ENCODE results near the gene BTBD1.

Gene BTBD1

DNA sequence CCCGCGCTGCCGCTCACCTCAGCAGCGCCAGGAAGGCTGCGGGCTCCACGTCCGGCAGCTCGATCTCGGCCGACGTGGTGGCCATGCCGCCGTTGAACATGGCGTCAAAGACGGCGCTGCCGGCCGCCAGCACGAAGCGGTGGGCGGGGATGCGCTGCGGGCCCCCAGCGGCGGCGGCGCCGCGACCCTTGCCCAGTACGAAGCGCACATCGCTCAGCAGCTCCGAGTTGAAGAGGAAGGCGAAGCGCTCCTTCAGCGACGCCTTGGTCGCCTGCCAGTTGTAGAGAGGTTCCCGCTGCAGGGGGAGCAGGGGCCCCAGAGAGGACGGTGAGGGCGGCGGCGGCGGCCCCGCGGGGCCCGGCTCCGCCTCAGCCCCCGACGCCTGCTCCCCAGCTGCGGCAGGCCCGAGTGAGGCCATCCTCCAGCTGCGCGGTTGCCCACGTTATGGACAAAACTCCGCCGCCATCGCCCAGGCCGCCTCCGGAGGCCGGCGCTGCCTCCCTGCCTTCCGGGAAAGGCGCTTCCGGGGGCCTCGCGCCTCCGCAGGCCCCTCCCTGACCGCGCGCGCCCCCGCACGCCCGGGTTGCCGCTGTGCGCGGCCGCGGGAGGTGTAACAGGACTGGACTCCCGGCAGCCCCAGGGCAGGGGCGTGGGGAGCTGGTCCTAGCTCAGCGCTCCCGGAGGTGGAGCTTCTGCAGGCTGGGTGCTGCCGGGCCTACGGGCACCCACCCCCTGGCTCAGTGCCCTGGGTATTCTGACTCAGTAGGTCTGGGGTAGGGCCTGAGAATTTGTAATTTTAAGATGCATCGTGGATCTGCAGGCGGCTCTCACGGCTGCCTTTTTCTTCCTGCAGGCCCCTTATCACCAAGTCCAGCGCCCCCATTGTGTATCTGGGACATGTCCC is at the start of gene BTBD1:
BTBD1 (minus strand) TSS at position 519 of the 904 bp plus-strand sequence; CDS start at position 418, 101 bp downstream.
- peak; percentile 87 to 92 for DNase-seq

DNA sequence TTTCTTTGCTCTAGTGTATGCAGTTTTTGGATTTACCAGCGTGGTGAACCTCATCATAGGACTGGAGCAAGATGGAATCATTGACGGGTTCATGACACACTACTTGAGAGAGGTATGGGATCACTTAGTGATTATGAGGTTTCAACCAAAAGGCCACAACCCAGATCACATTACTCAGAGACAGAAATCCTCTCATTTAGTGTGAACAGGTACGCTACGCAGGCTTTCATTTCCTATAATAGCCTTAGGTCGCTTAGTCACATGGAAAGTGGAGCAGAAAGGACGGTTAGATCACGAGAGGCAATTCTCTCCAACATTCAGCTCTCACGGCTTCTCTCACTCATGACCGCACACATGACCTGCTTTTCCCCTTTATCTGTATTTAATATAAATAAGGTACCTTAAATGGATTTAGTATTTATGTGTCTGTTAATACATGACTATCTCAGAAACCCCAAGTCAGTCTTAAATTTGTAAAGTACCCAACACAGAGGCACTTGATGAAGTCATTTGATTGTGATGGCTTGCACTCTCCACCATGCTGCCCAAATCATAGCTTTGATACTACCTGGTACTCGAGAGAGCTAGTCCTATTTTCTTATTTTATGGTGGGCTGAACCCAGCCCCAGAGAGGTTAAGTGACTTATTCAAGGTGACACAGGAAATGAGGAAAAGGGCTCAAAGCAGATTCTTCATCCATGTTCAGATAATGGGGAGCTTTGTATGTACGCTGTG is 48.9 kb upstream of the BTBD1 start:
- DNase-seq: no peak

DNA sequence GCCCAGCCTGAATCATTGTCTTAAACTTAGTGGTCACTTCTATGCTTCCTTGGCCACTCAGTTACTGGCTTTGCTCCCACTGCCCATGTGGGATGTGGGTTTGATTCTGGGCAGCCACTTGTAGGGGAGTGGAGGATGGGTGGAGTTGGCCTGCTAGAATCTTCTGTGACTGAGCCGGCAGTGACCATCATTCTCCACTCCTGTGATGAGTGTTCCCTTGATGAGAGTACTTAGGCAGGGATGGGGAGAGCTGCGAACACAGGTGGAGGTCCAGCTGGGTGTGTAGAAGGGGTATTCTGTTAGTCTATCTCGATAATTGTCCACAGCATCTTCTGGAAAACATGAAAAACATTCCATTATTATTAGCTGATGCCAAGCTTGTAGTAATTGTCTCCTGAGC is 48.4 kb upstream of the BTBD1 start:
- DNase-seq: no peak

DNA sequence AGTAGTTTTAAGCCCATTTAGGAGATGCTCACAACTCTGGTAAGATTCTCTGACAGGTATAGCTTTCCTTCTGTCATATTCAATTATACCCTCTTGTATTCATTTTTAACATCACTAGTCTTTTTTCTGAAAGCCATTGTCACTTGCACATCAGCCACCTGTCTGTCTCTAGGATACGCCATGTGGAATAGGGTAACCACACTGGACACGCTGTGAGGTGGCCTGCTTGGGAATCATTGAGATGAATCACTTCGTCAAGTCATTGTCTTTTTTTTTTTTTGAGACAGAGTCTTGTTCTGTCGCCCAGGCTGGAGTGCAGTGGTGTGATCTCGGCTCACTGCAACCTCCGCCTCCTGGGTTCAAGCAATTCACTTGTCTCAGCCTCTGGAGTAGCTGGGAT is 47.8 kb upstream of the BTBD1 start:
- DNase-seq: no peak

DNA sequence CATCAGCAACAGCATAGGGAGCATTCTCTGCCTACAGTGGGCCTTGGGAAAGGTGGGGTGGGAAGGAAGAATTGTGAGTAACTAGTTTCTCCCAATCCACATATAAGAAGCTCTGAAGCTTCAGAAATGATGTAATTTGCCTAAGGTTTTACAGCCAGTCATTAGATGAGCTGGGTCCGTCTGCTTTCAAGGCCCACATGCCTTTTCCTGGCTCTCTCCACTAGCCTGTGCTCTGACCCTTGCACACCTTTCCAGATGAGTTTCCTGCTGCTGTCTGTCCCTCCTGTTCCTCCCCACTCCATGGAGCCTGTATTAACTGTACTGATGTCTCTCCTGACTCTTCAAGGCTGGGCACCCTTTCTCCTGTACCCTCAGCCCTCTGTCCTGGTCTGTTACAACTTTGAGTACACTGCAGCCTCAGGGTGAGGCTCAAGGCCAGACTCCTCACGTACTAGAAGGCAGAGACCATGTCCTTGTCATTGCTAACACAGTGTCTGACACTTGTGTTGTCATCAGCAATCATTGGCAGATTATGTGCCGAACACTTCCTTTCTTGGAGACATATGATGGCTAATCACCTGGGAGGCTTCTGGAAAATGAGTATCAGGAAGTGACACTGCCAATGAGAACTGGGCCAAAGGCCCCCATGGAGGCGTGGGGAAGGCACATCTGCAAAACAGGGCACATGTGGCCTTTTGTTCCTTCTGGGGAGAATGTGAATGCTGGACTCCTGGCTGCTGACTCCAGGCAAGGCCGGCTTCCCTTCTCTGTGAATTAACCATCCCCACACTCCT is 47.0 kb upstream of the BTBD1 start:
- peak; percentile 7 to 73 for DNase-seq

DNA sequence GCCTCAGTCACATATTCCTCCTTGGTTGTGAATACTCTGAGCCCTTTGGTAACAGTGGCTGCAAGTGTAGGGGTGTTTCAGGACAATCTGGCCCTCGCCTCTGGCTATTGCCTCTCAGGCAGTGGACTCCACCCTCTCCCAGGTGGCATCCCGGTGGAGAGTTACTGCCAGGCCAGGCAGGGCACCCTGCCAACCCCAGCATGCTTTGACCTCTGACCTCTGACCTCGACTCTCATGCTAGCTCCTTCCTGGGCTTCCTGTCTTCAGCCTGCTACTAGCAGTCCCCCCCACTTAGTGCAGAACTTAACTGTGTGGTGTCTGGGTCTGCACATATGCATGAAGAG is 45.9 kb upstream of the BTBD1 start:
- no peak for DNase-seq

DNA sequence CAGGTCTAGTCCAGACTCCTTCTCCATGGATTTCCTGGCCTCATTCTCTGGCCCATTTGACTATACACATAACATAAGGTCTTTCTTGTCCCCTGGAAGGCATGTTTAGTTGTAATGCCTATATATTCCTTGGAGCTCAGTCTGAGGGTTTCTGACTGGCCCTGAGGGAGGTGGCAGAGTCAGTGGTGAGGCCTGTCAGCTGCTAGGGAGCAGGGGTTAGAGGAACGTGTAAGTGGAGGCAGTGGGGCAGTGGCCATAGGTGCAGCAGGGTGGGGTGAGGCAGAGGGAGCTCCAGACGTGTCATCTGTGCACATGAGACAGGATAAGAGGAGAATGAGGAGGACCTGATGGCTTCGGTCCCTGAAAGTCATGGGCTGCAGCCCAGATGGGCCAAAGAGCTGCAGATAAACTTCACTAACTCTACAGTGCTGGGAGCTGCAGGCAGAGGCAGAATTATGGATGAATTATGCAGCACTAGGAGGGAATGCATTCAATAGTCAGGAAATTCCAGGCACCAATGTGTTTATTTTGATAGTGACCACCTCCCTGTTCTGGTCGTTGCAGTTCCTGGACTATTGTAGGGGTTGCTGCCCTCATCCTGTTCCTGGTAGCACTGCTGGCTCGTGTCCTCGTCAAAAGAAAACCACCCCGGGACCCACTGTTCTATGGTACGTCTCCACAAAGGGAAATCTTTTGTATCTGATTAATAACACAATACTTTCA is 45.3 kb upstream of the BTBD1 start:
- DNase-seq: no peak

DNA sequence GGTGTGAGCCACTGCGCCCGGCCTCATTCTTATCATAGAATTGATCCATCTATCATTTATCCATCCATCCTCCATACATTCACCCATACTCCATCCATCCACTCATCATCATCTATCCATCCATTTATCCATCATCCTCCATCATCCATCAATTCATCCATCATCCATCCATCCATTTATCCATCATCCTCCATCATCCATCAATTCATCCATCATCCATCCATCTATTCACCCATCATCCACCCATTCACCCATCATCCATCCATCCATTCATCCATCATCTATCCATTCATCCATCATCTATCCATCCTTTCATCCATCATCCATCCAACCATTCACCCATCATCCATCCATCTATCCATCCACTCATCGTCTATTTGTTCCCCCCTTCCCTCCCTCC is 44.1 kb upstream of the BTBD1 start:
- no peak for DNase-seq

DNA sequence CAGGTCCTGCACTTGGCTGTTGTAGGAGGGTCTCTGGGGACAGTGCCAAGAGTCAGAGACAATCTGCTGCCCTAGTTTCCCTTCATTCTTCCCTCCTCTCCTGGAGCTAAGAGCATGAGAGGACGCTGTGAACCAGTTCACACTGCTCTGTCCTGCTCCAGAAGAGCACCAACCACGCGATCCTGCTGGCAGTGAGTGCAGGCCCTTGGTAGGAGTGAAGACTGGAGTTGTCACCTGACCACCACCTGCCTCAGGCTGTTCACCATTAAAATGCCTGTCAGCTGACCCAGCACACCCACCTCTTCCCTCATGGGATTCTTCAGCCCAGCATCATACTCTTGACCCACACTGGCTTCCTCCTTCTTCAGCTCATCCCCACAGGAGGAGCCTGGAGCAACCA is 43.3 kb upstream of the BTBD1 start:
- peak; percentile 23 to 71 for DNase-seq

DNA sequence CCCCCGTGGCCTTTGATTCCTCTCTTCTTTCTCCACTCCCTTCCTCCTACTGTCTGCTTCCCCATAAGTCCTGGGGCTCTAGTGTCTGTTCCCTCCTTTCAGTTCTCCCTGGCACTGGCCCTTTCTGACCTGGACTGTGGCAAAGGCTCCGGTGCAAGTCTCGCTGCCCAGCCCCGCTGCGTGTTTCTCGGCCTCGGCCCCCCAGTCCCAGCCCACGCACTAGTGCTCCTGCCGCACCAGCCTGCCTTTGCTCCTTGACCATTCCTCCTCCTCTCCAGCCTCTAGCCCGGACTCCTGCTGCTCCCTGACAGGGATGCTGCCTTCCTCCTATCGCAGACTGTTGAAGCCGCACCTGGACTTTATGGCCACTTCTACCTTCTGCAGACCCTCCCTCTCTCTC is 42.5 kb upstream of the BTBD1 start:
- peak in 1 of 2 donors; percentile 16 for DNase-seq

DNA sequence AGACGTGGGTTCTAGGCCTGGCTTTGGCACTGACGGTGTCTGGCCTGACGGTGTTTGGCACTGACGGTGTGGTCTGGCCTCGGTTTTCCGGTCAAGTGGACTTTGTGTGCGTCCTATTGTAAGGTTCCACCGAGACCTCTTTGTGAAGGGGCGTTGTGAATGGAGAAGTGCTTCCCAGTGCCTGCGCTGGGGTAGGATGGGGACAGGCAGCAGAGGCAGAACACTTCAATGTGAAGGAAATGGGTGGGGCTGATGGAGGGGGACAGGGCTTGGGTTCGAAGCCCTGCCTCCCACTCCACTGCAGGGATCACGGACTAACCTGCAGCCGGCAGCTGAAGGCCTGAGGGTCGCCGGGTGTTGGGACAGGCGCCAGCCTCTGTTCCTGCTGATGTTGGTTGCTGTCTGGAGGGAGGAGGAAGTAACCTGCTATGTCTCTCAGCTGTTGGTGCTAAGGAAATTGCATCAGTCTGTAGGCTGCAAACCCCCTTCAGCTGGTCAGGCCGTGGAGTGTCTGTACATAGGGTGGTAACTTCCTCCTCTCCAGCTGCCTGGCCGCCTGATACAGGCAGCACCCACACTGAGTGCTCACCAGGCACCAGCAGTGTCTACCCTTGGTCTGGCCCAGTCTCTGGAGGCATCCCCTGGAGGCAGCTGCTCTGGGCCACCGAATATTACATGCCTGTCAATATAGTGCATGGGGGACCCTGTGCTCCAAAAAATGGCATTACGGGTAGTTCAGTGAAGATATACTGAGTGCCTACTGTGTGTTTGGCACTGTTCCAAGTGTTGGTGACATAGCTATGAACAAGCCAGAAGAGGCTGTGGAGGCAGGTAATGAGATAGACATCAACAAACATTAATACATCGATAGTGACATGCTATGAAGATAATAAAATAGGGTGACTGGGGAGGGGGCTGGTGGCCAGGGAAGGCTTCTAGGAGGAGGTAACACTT is 41.5 kb upstream of the BTBD1 start:
- peak; percentile 84 to 98 for DNase-seq

DNA sequence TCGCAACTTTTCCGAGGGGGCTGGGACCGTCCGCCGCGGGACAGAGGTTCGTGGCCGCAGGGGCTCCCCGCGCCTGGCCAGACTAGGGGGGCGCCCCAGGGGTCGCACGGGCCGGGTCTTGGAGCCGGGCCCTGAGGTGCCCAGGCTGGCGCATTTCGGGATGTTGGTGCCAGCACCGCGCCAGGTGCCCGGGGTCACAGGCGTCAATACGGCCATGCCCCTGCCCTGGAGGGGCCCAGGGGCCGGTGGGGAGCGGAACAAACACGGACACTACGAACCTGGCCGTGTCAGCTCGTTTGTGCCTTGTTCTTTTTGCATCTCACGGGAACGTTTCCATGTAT is 40.8 kb upstream of the BTBD1 start:
- no peak for DNase-seq

DNA sequence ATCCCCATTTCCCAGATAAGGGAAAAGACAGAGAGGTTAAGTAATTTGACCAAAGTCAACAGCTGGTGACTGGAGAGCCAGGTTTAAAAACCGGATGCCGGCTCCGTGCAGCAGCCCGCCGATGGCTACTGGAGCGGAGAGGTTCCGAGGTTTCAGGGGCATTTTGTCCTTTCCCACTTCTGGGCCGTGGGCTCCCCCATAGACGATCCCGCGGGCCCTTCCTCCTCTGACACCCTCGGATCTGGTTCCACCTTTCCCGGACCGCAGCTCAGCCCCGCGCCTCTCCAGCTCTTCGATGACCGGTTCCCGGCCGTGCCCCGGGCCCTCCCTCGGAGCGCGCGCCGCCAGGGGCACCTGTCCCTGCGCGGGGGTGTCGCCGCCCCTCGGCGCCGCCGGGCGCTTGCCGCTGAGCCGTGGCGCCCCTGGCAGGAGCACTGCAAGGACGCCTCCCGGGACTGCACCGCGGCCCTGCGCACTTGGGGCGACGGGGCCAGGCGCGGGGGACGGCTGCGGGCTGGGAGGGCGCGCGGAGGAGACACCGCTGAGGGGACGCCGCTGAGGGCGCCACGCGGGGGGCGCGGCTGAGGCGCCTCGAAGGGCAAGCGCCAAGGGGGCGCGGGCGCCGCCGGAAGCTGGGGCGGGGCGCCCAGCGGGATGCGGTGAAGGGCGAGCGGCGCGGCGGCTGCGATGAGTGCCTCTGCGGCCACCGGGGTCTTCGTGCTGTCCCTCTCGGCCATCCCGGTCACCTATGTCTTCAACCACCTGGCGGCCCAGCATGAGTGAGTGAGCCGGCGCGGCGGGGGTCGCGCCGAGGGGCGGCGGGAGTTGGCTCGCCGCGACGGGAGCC is 40.2 kb upstream of the BTBD1 start, which contains the start of gene TM6SF1:
TM6SF1 (plus strand) TSS at position 652 of the 847 bp plus-strand sequence; CDS start at position 688, 36 bp downstream.
- peak in 1 of 2 donors; percentile 6 for DNase-seq

DNA sequence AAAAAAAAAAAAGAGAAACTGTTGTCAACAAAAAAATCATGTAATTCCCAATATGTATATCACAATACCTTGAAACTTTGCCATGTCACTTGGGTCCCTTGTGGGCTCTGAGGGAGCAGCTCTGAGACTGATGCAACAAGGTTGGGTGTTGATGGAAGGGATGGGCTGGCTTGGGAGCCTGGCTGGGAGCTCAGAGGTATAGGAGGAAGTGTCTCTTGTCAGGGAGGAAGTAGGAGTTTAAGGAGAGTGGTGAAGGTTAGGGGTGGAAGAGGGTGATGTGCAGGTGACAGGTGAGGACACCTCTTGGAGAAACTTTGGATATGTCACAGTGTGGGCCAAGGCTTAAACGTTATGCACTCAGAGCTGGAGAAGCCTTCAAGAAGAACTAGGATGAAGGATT is 38.4 kb upstream of the BTBD1 start:
- peak in 1 of 2 donors; percentile 31 for DNase-seq

DNA sequence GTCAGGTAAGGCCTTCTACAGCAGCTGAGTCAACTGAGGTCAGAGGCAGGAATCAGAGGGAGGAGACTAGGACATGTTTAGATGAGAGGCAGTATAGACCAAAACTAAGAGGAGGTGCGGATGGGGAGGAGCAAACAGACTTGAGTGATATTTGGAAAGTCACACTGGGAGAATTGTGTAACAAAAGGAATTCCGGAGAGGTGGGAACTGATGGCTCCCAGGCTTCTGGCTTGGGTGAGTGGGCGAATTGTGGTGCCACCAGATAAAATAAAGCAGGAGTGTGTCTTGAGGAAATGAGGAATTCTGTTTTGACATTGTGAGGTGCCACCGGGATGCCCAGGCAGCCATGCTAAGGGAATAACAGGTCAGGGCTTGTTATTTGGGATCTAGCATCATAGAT is 37.1 kb upstream of the BTBD1 start:
- DNase-seq: peak; percentile 22 to 72

DNA sequence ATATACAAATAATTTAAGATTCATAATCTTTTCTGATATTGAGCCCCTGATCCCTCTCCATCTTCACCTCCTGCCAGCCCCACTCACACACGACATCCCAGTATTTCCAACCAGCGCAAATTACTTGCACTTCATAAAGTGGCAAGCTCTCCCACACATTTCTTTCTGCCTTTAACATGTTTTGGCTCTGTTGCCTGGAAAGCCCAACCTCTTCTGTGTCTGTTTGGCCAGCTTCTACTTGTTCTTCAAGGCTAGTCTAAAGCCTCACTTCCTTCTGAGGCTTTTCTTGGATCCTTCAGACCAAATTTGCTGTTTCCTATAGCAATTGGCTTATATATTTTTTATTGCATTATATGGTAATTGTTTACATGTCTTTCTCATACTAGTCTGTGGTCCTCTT is 35.3 kb upstream of the BTBD1 start:
- peak in 1 of 2 donors; percentile 3 for DNase-seq

DNA sequence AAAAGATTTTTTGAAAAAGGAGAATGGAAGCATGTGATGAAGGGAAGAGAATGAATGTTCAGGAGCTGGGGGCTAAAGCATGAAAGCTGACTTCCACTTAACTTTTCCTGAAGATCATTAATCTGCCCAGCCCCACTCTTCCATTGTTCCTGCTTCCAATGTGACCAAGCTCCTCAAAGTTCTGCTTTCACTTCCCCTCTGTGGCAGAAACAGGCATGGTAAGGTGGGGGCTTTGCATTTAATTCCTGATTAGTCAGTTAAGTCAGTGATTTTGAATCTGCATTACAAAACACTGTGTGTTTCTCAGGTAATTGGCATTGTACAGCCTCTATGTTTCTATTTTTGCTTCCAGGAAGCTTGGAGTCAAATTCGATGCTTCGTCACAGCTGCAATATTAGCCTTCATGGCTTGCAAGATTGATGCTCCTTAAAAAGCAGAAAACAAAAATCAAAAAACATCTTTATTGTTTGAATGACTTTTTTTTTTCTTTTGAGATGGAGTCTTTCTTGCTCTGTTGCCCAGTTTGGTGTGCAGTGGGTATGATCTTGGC is 33.1 kb upstream of the BTBD1 start:
- DNase-seq: peak; percentile 59 to 66

DNA sequence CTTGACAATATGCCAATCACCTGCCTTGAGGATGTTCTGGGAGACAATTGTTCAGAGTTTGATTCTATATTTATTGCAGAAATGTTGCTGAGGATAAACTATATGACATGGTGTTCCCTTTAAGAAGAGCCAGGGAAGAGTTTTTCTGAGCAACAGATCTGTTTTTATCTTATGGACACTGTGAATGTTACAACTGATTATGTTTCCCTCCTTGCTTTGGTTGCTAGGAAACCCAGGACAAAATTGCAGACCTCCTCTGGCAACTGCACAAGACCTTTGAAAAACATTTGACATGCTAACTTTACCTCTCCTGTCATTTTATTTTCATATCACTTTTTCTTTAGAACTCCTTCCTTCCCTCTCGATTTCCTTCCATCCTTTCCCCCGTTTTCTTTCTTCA is 32.2 kb upstream of the BTBD1 start:
- no peak for DNase-seq

DNA sequence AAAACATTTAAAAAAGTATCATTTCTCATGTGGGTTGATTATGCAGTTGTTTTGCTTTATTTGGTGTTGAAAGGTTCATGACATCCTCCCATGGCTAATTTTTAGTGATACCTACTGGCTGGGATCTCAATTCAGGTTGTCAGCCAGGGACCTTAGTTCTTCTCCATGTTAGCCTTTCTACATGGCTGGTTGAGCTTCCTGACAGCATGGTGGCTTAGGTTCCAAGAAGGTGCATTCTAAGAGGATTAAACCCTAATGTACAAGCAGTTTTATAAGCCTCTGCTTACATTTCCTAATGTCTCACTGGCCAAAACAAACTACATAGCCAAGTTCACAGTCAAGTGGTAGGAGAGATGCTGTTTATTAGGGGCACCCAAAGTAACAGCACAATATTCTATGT is 31.0 kb upstream of the BTBD1 start:
- DNase-seq: no peak

DNA sequence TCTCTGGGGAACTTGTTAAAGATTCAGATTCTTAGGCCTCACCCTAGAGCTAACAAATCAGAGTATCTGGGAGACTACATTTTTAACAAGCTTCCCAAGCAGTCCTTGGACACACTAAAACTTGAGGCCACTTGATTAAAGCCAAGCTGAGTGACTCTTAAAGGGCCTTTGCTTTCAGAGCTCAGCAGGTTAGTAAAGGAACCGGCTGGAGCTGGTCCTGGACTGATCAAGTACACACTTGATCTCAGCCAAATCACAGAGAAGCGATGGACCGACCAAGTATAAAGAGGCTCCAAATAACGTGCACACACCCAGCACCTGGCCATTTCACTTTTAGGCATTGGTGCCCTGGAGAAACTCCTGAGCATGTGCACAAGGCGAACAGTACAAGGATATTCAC is 27.5 kb upstream of the BTBD1 start:
- DNase-seq: no peak

Data from inflammatory macrophage treated with lipopolysaccharide for 1 hour (primary cell).